ENCODE results near the gene OR5B12. TPM values are rescaled to one million over a fixed set of nuclear protein-coding genes. Genes with fewer than 3 reads are reported as not detected.

The OR5B12 gene
- not detected for total RNA-seq

DNA sequence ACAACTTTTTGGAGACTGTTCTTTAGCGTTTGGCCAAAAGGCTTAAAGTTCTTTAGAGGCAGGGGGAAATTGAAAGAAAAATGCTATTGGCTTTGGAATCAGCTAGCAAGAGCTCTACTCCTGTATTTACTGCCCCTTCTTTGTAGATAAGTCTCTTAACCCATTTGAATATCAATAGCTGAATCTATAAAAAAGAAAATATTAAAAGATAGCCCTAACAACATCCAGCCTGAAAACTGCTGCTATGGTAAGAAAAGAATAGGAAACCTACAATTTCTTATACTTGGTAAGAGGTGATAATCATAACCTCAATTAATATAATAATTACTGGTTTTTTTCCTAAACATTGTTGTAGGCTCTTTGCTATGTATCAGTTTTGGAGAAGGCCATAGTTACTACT, at the start of gene OR5B12:
OR5B12 (minus strand) TSS at position 101 of the 400 bp plus-strand sequence. CDS start 2,085 bp downstream, outside the sequence.
- H3K4me1 Mint-ChIP-seq (ENCODE audit: low read depth), result no peaks in the 10 kb centered on the region
- H3K36me3 Mint-ChIP-seq, result no peaks in the 10 kb centered on the region
- DNase-seq, result no peak
- ChIA-PET CTCF (no interaction called here), POLR2A (no interaction called here)
- H3K27ac Mint-ChIP-seq, result no peak within 1 kb of the TSS
- H3K9me3 Mint-ChIP-seq, result no peaks in the 10 kb centered on the region
- H3K4me3 Mint-ChIP-seq, result no peak within 1 kb of the TSS
- peaks cover 8% of the 10 kb centered on the region for H3K27me3 Mint-ChIP-seq
- intact Hi-C loops (cut with micrococcal nuclease), result no loop called here

DNA sequence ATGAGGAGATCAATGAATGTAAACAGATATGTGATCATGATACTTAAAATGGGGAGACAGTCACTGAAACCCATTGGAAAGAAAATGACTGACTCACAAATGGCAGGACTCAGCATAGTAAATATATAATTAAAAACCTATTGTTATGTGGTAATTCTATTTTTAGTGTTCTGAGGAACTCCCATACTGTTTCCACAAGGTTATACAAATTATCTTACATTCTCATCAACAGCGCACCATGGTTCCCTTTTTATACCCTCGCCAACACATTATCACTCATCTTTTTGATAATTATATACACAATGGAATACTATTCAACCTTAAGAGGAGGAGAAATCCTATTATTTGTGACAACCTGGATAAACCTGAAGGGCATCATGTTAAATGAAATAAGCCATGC, 48.8 kb upstream of the OR5B12 start:
- no peak overlapping the region for H3K27ac Mint-ChIP-seq
- H3K4me3 Mint-ChIP-seq, result no peak overlapping the region
- H3K4me1 Mint-ChIP-seq (ENCODE audit: low read depth), result peaks cover 3% of the 10 kb centered on the region
- POLR2A ChIA-PET, result no interaction called here
- H3K36me3 Mint-ChIP-seq, result peaks cover 2% of the 10 kb centered on the region
- CTCF ChIA-PET, result interaction anchor here (1.1 kb wide), 1 partner anchor 34 kb away, joined by 3 read pairs; no protein-coding TSS in a partner anchor
- no peaks in the 10 kb centered on the region for H3K27me3 Mint-ChIP-seq
- no peaks in the 10 kb centered on the region for H3K9me3 Mint-ChIP-seq
- no peak for DNase-seq
- intact Hi-C loops (cut with micrococcal nuclease), result no loop called here

DNA sequence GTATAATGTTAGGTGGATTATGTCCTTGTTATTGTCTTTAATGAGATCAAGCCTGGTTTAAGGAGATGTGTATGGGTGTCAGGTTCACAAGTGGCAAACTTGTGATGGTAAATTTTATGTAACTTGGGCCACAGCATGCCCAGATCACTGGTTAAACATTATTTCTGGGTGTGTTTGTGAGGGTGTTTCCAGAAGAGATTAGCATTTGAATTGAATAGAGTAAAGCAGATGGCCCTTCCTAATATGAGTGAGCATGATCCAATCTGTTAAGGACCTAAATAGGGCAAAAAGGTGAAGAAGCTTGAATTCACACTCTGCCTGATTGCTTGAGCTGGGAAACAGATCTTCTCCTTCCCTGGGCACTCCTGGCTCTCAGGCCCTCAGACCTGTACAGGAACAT, 45.1 kb upstream of the OR5B12 start:
- POLR2A ChIA-PET, result no interaction called here
- intact Hi-C loops (cut with micrococcal nuclease), result no loop called here
- Mint-ChIP-seq H3K4me3 (no peak overlapping the region), H3K27ac (no peak overlapping the region), H3K27me3 (no peaks in the 10 kb centered on the region), H3K36me3 (no peaks in the 10 kb centered on the region), H3K4me1 (ENCODE audit: low read depth) (no peaks in the 10 kb centered on the region), H3K9me3 (no peaks in the 10 kb centered on the region)
- DNase-seq, result no peak
- CTCF ChIA-PET, result no interaction called here

DNA sequence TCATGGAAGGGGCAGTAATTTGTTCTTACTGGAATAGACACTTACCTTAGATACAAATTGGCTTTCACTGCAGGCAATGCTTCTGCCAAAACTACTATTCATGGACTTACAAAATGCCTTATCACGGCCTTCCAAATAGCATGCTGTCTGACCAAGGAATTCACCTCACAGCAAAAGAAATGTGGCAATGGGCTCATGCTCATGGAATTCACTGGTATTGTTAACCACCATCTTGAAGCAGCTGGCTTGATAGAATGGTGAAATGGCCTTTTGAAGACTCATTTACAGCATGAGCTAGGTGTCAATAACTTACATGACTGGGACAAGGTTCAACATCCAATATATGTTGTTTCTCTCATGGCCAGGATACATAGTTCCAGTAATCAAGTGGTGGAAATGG, 43.9 kb upstream of the OR5B12 start:
- Mint-ChIP-seq H3K36me3 (no peaks in the 10 kb centered on the region), H3K4me1 (ENCODE audit: low read depth) (no peaks in the 10 kb centered on the region), H3K27me3 (no peaks in the 10 kb centered on the region), H3K4me3 (no peak overlapping the region), H3K9me3 (no peaks in the 10 kb centered on the region), H3K27ac (no peak overlapping the region)
- ChIA-PET POLR2A (no interaction called here), CTCF (no interaction called here)
- DNase-seq, result no peak
- intact Hi-C loops (cut with micrococcal nuclease), result no loop called here

- H3K27me3 Mint-ChIP-seq, result peaks cover 13% of the 10 kb centered on the region
- ChIA-PET CTCF (no interaction called here), POLR2A (no interaction called here)
- H3K36me3 Mint-ChIP-seq, result peaks cover 6% of the 10 kb centered on the region
- no peaks in the 10 kb centered on the region for H3K4me1 Mint-ChIP-seq (ENCODE audit: low read depth)
- intact Hi-C loops (cut with micrococcal nuclease), result no loop called here
- peaks cover 31% of the 10 kb centered on the region for H3K9me3 Mint-ChIP-seq
- no peak for DNase-seq
- no peak overlapping the region for H3K4me3 Mint-ChIP-seq
- H3K27ac Mint-ChIP-seq, result no peak overlapping the region
Observed at GRCh38 chr11:58471892-58472291, 29.9 kb upstream of the OR5B12 start.

DNA sequence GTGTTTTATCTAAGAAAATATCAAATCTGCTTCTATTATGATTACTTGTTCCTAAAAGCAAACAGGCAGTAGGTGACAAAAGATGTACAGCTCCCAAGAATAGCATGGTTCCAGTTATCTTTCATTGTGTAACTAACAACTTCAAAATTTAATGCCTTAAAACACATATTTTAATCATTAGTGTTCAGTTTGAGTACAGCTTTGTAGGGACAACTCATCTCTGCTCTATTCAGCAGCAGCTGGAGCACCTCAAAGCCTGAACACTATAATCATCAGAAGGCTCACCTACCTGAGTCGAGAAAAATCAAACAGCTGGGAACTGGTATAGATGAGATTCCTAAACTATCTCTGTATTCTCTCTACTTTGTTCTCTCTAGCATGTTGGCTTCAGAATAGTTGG, 24.3 kb upstream of the OR5B12 start:
- Mint-ChIP-seq H3K9me3 (peaks cover 16% of the 10 kb centered on the region), H3K27ac (no peak overlapping the region), H3K4me1 (ENCODE audit: low read depth) (no peaks in the 10 kb centered on the region), H3K4me3 (no peak overlapping the region), H3K36me3 (peaks cover 4% of the 10 kb centered on the region), H3K27me3 (peaks cover 4% of the 10 kb centered on the region)
- intact Hi-C loops (cut with micrococcal nuclease), result no loop called here
- ChIA-PET POLR2A (no interaction called here), CTCF (interaction anchor here (0.5 kb wide), 1 partner anchor 343 kb away, joined by 3 read pairs; no protein-coding TSS in a partner anchor)
- no peak for DNase-seq

DNA sequence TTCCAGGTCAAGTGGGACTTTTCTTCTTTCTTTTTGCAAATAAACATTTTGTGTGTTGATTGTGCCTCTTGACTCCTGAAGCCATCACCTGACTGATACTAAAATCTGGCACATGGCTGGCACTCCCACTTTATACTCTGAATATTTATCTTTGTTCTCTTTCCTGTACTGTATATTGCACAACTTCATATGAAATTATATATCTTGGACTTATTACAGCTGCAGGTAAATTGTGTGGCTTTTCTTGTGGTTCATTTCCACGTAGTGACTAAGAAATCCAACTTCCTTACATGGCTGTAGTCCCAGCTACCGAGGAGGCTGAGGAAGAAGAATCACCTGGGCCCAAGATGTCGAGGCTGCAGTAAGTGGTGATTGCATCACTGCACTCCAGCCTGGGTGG, 23.7 kb upstream of the OR5B12 start:
- peaks cover 12% of the 10 kb centered on the region for H3K9me3 Mint-ChIP-seq
- H3K4me1 Mint-ChIP-seq (ENCODE audit: low read depth), result no peaks in the 10 kb centered on the region
- intact Hi-C loops (cut with micrococcal nuclease), result no loop called here
- H3K27ac Mint-ChIP-seq, result no peak overlapping the region
- POLR2A ChIA-PET, result no interaction called here
- H3K36me3 Mint-ChIP-seq, result peaks cover 4% of the 10 kb centered on the region
- DNase-seq, result no peak
- CTCF ChIA-PET, result no interaction called here
- peaks cover 4% of the 10 kb centered on the region for H3K27me3 Mint-ChIP-seq
- H3K4me3 Mint-ChIP-seq, result no peak overlapping the region

GRCh38 chr11:58451585-58451984, 9.5 kb upstream of the OR5B12 start:
- ChIA-PET CTCF (no interaction called here), POLR2A (no interaction called here)
- no peaks in the 10 kb centered on the region for H3K9me3 Mint-ChIP-seq
- H3K27me3 Mint-ChIP-seq, result peaks cover 4% of the 10 kb centered on the region
- H3K27ac Mint-ChIP-seq, result no peak overlapping the region
- H3K4me1 Mint-ChIP-seq (ENCODE audit: low read depth), result no peaks in the 10 kb centered on the region
- no peak for DNase-seq
- H3K4me3 Mint-ChIP-seq, result no peak overlapping the region
- H3K36me3 Mint-ChIP-seq, result no peaks in the 10 kb centered on the region
- intact Hi-C loops (cut with micrococcal nuclease), result no loop called here

- POLR2A ChIA-PET, result no interaction called here
- Mint-ChIP-seq H3K4me1 (ENCODE audit: low read depth) (no peaks in the 10 kb centered on the region), H3K9me3 (no peaks in the 10 kb centered on the region), H3K36me3 (no peaks in the 10 kb centered on the region), H3K4me3 (no peak overlapping the region), H3K27ac (no peak overlapping the region), H3K27me3 (peaks cover 9% of the 10 kb centered on the region)
- intact Hi-C loops (cut with micrococcal nuclease), result no loop called here
- no peak for DNase-seq
- CTCF ChIA-PET, result no interaction called here
Observed at GRCh38 chr11:58446294-58446693, 4.3 kb upstream of the OR5B12 start.

DNA sequence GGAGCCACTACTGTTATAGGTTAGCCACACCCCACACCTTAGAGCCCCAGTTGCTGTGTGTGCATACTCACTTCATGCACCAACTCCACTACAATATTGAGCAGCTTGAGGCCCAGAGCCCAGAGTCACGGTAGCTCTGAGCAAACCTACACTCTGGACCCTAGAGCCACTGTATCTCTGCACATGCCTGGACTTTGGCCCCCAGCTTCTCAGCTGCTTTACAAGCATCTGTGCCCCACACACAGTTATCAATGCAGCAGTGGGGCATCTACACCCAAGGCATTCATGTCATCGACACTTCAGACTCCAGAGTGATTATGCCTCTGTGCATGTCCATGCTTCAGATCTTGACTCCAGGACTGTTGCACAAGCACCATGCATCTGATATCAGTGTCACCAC, 2.3 kb upstream of the OR5B12 start:
- H3K4me3 Mint-ChIP-seq, result no peak overlapping the region
- intact Hi-C loops (cut with micrococcal nuclease), result no loop called here
- ChIA-PET POLR2A (no interaction called here), CTCF (no interaction called here)
- no peaks in the 10 kb centered on the region for H3K36me3 Mint-ChIP-seq
- no peak for DNase-seq
- no peaks in the 10 kb centered on the region for H3K9me3 Mint-ChIP-seq
- H3K27ac Mint-ChIP-seq, result no peak overlapping the region
- peaks cover 8% of the 10 kb centered on the region for H3K27me3 Mint-ChIP-seq
- no peaks in the 10 kb centered on the region for H3K4me1 Mint-ChIP-seq (ENCODE audit: low read depth)

DNA sequence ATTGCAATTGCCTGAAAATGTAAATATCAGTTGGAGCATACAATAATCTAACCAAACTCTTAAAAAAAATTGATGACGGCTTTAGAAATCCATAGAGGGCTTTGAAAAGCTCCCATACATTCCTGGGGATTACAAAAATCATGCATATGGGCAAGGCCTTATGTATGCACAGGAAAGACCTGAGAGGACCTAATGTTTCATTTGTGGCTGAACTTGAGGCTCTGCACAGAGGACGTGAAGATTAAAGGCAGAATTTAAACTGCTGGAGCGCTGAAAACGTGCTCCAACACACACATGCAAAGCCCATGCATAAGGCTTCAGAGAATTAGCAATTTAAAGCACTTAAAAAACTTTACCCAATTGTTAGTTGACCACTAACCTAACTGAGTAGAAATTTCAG, 3.5 kb downstream of the OR5B12 start:
- Mint-ChIP-seq H3K27me3 (peaks cover 5% of the 10 kb centered on the region), H3K27ac (no peak overlapping the region), H3K36me3 (no peaks in the 10 kb centered on the region), H3K4me3 (no peak overlapping the region), H3K9me3 (no peaks in the 10 kb centered on the region), H3K4me1 (ENCODE audit: low read depth) (no peaks in the 10 kb centered on the region)
- no peak for DNase-seq
- ChIA-PET POLR2A (no interaction called here), CTCF (no interaction called here)
- intact Hi-C loops (cut with micrococcal nuclease), result no loop called here

- Mint-ChIP-seq H3K4me1 (ENCODE audit: low read depth) (no peaks in the 10 kb centered on the region), H3K36me3 (no peaks in the 10 kb centered on the region), H3K9me3 (peaks cover 4% of the 10 kb centered on the region), H3K27me3 (peaks cover 2% of the 10 kb centered on the region), H3K27ac (no peak overlapping the region), H3K4me3 (no peak overlapping the region)
- CTCF ChIA-PET, result no interaction called here
- intact Hi-C loops (cut with micrococcal nuclease), result no loop called here
- no peak for DNase-seq
- POLR2A ChIA-PET, result no interaction called here
Observed at GRCh38 chr11:58434217-58434616, 7.8 kb downstream of the OR5B12 start.

GRCh38 chr11:58433638-58434203, 8.3 kb downstream of the OR5B12 start:
- Mint-ChIP-seq H3K4me3 (no peak overlapping the region), H3K27me3 (peaks cover 7% of the 10 kb centered on the region), H3K36me3 (no peaks in the 10 kb centered on the region), H3K27ac (no peak overlapping the region), H3K9me3 (peaks cover 8% of the 10 kb centered on the region), H3K4me1 (ENCODE audit: low read depth) (no peaks in the 10 kb centered on the region)
- intact Hi-C loops (cut with micrococcal nuclease), result no loop called here
- CTCF ChIA-PET, result no interaction called here
- DNase-seq, result no peak
- POLR2A ChIA-PET, result no interaction called here

DNA sequence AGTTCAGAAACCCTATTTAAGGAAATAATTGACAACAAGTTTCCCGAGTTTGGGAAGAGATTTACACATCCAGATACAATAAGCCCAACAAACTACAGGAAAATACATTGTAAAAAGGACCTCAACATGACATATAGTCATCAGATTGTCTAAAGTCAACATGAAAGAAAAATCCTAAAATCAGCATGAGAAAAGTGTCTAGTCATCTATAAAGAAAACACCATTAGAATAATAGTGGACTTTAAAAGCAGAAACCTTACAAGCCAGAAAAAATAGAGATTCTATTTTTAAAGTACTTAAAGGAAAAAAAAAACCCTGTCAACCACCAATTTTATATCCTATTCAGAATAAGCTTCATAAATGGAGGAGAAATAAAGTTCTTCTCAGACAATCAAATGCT, 12.8 kb downstream of the OR5B12 start:
- no peak for DNase-seq
- Mint-ChIP-seq H3K27ac (no peak overlapping the region), H3K36me3 (no peaks in the 10 kb centered on the region), H3K4me1 (ENCODE audit: low read depth) (no peaks in the 10 kb centered on the region), H3K9me3 (peaks cover 13% of the 10 kb centered on the region), H3K27me3 (peaks cover 17% of the 10 kb centered on the region), H3K4me3 (no peak overlapping the region)
- intact Hi-C loops (cut with micrococcal nuclease), result no loop called here
- ChIA-PET POLR2A (no interaction called here), CTCF (no interaction called here)

Data from activated CD4-positive, alpha-beta memory T cell treated with anti-CD3 and anti-CD28 coated beads for 36 hours (primary cell).